Lung (tissue), 12 donors: ENCODE measurements around the gene USP33. TPM values are rescaled to one million over a fixed set of nuclear protein-coding genes. Genes with fewer than 3 reads are reported as not detected.

Experiments
- ATAC-seq: fragments of 200-7000 bp; cut with Tn5 transposase; one replicate; pipeline ENCODE4 v1.9.1; 2020; ENCODE audit warnings: moderate number of reproducible peaks; ENCODE audit not compliant: insufficient read depth, low FRiP score
- DNase-seq, 3 donors: peaks; one replicate each; pipeline ENCODE4 v3.0.0-alpha.2; 2013 to 2017
- H3K27ac ChIP-seq, 2 donors: one replicate each; pipeline ENCODE4 v1.5.1; 2013; ENCODE audit warnings: mild to moderate bottlenecking in 2 of 2, moderate library complexity in 2 of 2, control low read depth in 1 of 2, inconsistent platforms in 1 of 2, low read depth in 1 of 2, low read length in 1 of 2
- H3K27me3 ChIP-seq, 3 donors: one replicate each; pipeline ENCODE4 v1.5.1; 2013; ENCODE audit warnings: low read length in 2 of 3; ENCODE audit not compliant: control insufficient read depth in 3 of 3, insufficient read depth in 3 of 3
- H3K36me3 ChIP-seq, 4 donors: one replicate each; pipeline ENCODE4 v1.5.1; 2013; ENCODE audit warnings: low read length in 4 of 4, mild to moderate bottlenecking in 1 of 4, moderate library complexity in 1 of 4; ENCODE audit not compliant: control insufficient read depth in 4 of 4, insufficient read depth in 4 of 4
- H3K4me1 ChIP-seq, 5 donors: one replicate each; pipeline ENCODE4 v1.5.1; 2013; ENCODE audit warnings: low read length in 5 of 5, mild to moderate bottlenecking in 2 of 5, moderate library complexity in 1 of 5; ENCODE audit not compliant: control insufficient read depth in 5 of 5, insufficient read depth in 5 of 5
- H3K4me3 ChIP-seq: one replicate; pipeline ENCODE4 v1.5.1; 2013; ENCODE audit warnings: mild to moderate bottlenecking, control low read depth, moderate library complexity
- H3K9ac ChIP-seq, 2 donors: one replicate each; pipeline ENCODE4 v1.5.1; 2013; ENCODE audit warnings: low read length in 2 of 2, control low read depth in 1 of 2; ENCODE audit not compliant: insufficient read depth in 1 of 2
- H3K9me3 ChIP-seq, 4 donors: one replicate each; pipeline ENCODE4 v1.5.1; 2013; ENCODE audit warnings: low read length in 3 of 4, mild to moderate bottlenecking in 1 of 4, moderate library complexity in 1 of 4; ENCODE audit not compliant: control insufficient read depth in 4 of 4, insufficient read depth in 3 of 4
- WGBS, 2 donors: extraction: QIAGEN DNeasy Blood & Tissue Kit; methylation state at CpG; one replicate each; pipeline ENCODE4 v1.1.7; 2013; 5-methylcytosine and 5-hydroxymethylcytosine counted together
- polyA plus RNA-seq, 2 donors: library from polyadenylated mRNA; stranded (reverse); fragments of 200-250 nt; gene quantifications; one replicate each; pipeline ENCODE4 v1.2.1, GENCODE V29; 2013
- total RNA-seq, 2 donors: library from RNA; depleted of rRNA in 1 of 2; stranded (reverse); fragments of >200 nt in 1 of 2; gene quantifications; one replicate each; pipeline ENCODE4 v1.2.1, GENCODE V29; 2014 to 2021
- TF ChIP-seq, protein P1 (sequence below): IDR thresholded peaks from 2 replicates; pipeline ENCODE4 v1.5.1; 2012; ENCODE audit warnings: mild to moderate bottlenecking; ENCODE audit errors: control extremely low read depth, extremely low read depth
- donor health status: control.
- donor health status: control.
- donor health status: Bipolar disorder and iron deficiency.
- donor health status: healthy.
- donor health status: DM: yes; HTN: yes; CAD: no.

USP33 gene
- total and polyA plus RNA-seq, 4 donors: 21.9 to 171 (median 40.6) TPM

DNA sequence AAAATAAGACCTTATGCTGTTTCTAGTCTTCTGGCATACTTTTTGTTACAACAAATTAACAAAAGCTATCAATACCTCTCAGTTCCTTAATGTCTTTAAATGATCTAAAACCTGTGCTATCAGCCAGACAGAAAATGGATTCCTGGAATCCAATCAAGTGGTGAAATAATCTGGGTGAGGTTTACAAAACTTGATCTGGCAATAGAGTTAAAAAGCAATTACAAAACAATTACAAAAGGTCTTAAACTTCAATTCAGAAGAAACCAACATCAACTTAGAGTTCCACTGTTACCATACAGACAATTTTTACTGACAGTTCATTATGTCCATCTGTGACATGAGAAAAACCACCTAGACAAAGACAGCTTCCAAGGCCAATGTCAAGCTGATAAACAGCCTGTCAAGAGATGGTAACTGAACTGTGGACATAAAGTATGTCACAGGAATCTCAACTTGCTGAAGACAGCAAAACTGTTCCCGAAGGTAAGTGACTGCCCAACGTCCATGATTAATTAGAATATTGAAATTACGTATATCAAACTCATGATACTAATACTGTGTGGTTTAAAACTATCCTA is 94.6 kb downstream of the USP33 start:
- Histone ChIP-seq H3K36me3 (no peaks in the 10 kb centered on the region), H3K9me3 (no peaks in the 10 kb centered on the region), H3K9ac (peak overlapping the region in 1 of 2 donors; percentile 34), H3K27me3 (no peaks in the 10 kb centered on the region), H3K4me3 (no peak overlapping the region), H3K27ac (no peak overlapping the region), H3K4me1 (peaks cover 0 to 43% (median 8%) of the 10 kb centered on the region in 5 donors)
- no peak for ATAC-seq
- DNase-seq: peak; percentile 17 to 75 (median 74)
- WGBS, 2 donors: 80 to 84% methylated on average over 3 of the region's 3 CpGs
- TF ChIP-seq, protein P1, sequence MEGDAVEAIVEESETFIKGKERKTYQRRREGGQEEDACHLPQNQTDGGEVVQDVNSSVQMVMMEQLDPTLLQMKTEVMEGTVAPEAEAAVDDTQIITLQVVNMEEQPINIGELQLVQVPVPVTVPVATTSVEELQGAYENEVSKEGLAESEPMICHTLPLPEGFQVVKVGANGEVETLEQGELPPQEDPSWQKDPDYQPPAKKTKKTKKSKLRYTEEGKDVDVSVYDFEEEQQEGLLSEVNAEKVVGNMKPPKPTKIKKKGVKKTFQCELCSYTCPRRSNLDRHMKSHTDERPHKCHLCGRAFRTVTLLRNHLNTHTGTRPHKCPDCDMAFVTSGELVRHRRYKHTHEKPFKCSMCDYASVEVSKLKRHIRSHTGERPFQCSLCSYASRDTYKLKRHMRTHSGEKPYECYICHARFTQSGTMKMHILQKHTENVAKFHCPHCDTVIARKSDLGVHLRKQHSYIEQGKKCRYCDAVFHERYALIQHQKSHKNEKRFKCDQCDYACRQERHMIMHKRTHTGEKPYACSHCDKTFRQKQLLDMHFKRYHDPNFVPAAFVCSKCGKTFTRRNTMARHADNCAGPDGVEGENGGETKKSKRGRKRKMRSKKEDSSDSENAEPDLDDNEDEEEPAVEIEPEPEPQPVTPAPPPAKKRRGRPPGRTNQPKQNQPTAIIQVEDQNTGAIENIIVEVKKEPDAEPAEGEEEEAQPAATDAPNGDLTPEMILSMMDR: no peak

DNA sequence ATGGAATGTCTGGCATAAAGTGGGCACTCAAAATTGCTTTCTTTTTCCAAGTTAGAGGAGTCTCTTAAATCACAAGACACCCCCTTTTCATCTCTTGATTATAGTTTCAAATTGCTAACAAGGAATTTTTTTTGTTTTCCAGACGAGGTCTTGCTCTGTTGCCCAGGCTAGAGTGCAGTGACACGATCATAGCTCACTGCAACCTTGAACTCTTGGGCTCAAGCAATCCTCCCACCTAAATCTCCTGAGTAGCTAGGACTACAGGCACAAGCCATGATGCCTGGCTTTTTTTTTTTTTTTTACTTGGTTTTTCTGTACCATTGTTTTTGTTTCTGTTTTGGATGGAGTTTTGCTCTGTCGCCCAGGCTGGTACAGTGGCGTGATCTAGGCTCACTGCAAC is 98.0 kb downstream of the USP33 start:
- H3K27ac ChIP-seq: no peak overlapping the region
- H3K36me3 ChIP-seq: no peaks in the 10 kb centered on the region
- H3K4me3 ChIP-seq: no peak overlapping the region
- WGBS, 2 donors: 87 to 90% methylated on average over 4 of the region's 4 CpGs
- no peak for DNase-seq
- TF ChIP-seq, protein P1: no peak
- no peak for ATAC-seq
- no peaks in the 10 kb centered on the region for H3K27me3 ChIP-seq
- no peaks in the 10 kb centered on the region for H3K9me3 ChIP-seq
- peaks cover 0 to 22% (median 3%) of the 10 kb centered on the region in 5 donors for H3K4me1 ChIP-seq
- no peak overlapping the region for H3K9ac ChIP-seq

GRCh38 chr1:77659879-77660593 is 99.6 kb downstream of the USP33 start:
- 71 to 98% methylated on average over 4 of the region's 4 CpGs for WGBS, 2 donors
- H3K4me3 ChIP-seq: no peak overlapping the region
- TF ChIP-seq, protein P1: no peak

More at GRCh38 chr1:77659879-77660593, 99.6 kb downstream of the USP33 start:
- Histone ChIP-seq H3K27me3 (no peaks in the 10 kb centered on the region), H3K4me1 (peaks cover 0 to 14% (median 3%) of the 10 kb centered on the region in 5 donors), H3K27ac (no peak overlapping the region), H3K36me3 (peaks cover 0 to 3% (median 0%) of the 10 kb centered on the region in 4 donors), H3K9ac (no peak overlapping the region), H3K9me3 (no peaks in the 10 kb centered on the region)
- DNase-seq (no peak), ATAC-seq (no peak)
